H1 (cell line): ENCODE measurements around the gene TMEM255A. TPM values are rescaled to one million over a fixed set of nuclear protein-coding genes. Genes with fewer than 3 reads are reported as not detected.

Experiments
- JUN ChIP-seq: IDR thresholded peaks from 2 replicates; pipeline ENCODE4 v1.6.1; 2011; ENCODE audit warnings: low read depth, mild to moderate bottlenecking, improper control_type of control experiment, low read length
- polyA plus RNA-seq, 7 experiments: library from polyadenylated mRNA; depleted of rRNA in 3 of 7; stranded (reverse) in 5 of 7; unstranded in 2 of 7; fragments of >200 nt in 5 of 7; fragments of 200-250 nt in 2 of 7; gene quantifications; 1 replicate in 5 of 7; 2 replicates in 1 of 7; 4 replicates in 1 of 7; pipeline versions ENCODE4 v1.2.1 to v1.2.3, GENCODE V29; 2011 to 2013; ENCODE audit warnings: missing spikeins in 2 of 7, mixed read lengths in 2 of 7
- total RNA-seq: library from RNA; stranded (reverse); fragmentation: NEBNext Ultra II Directional; extraction: Animal tissue kit (Norgen Biotek cat#: 25700); gene quantifications from 2 replicates; pipeline ENCODE4 v1.2.1, GENCODE V29; 2021

Gene TMEM255A
- total and polyA plus RNA-seq, 2 of the 8 experiments (the other 6 are each of a cell fraction or from before 2014, with no cell fraction given) = 0.73 to 2.3 TPM

- TF ChIP-seq JUN = no peak
Observed at GRCh38 chrX:120244395-120244734, 66.9 kb downstream of the TMEM255A start (continued).
